Adrenal gland (tissue), 12 donors: ENCODE results near the gene RICTOR. TPM values are rescaled to one million over a fixed set of nuclear protein-coding genes. Genes with fewer than 3 reads are reported as not detected.

Experiments used
- DNase-seq, 7 donors: peaks; one replicate each; pipeline ENCODE4 v3.0.0-alpha.2; 2019 to 2020
- H3K27ac ChIP-seq, 5 donors: fragments of 200-600 bp; sonication (generic) in 4 of 5; 1 replicate in 3 of 5; 2 replicates in 2 of 5; pipeline versions ENCODE4 v1.5.1 to v1.8.0; 2016 to 2020; ENCODE audit warnings: mild to moderate bottlenecking in 1 of 5
- H3K27me3 ChIP-seq: fragments of 200-600 bp; 2 replicates; pipeline ENCODE4 v1.8.0; 2021
- H3K36me3 ChIP-seq, 2 donors: fragments of 200-600 bp; replicated peaks in 1 of 2; 1 replicate in 1 of 2; 2 replicates in 1 of 2; pipeline versions ENCODE4 v1.5.1 to v1.8.0; 2018 to 2022
- H3K4me1 ChIP-seq, 2 donors: fragments of 200-600 bp; replicated peaks in 1 of 2; 1 replicate in 1 of 2; 2 replicates in 1 of 2; pipeline versions ENCODE4 v1.5.1 to v1.8.0; 2018 to 2021
- H3K4me3 ChIP-seq, 4 donors: fragments of 200-600 bp; sonication (generic) in 3 of 4; one replicate each; pipeline ENCODE4 v1.5.1; 2016 to 2018
- H3K9me3 ChIP-seq, 3 donors: fragments of 200-600 bp; sonication (generic) in 1 of 3; replicated peaks in 1 of 3; 1 replicate in 2 of 3; 2 replicates in 1 of 3; pipeline versions ENCODE4 v1.5.1 to v1.8.0; 2016 to 2021
- POLR2A ChIP-seq, 2 donors: fragments of 450-650 bp; IDR thresholded peaks; one replicate each; pipeline ENCODE4 v1.6.1; 2017; ENCODE audit warnings: antibody characterized with exemption in 2 of 2, mild to moderate bottlenecking in 2 of 2, moderate library complexity in 1 of 2
- WGBS, 4 donors: extraction: QIAGEN DNeasy Blood & Tissue Kit in 2 of 4; methylation state at CpG; one replicate each; pipeline versions ENCODE4 v1.1.5 to v1.1.7; 2013 to 2017; 5-methylcytosine and 5-hydroxymethylcytosine counted together
- intact Hi-C, 2 donors: fragments of 100-400 bp; cut with DNase I; formaldehyde crosslinking; loops; one replicate each; pipeline versions ENCODE4 v1.14.1 to v1.15.0; 2022 to 2023
- polyA plus RNA-seq, 3 donors: library from polyadenylated mRNA; stranded (reverse); fragments of 200-250 nt in 2 of 3; fragments of 350-450 nt in 1 of 3; fragmentation: Illumina TruSeq in 1 of 3; extraction: RNeasy Lipid Tissue Mini Kit (QIAGEN cat#74804) in 1 of 3; gene quantifications; one replicate each; pipeline ENCODE4 v1.2.3, GENCODE V29; 2013 to 2014
- total RNA-seq, 9 donors: library from RNA; depleted of rRNA in 4 of 9; stranded (reverse); fragments of >200 nt in 4 of 9; fragments of 120-200 nt in 1 of 9; fragmentation: NEBNext Ultra II Directional in 1 of 9; extraction: Animal tissue kit (Norgen Biotek cat#: 25700) in 1 of 9; gene quantifications; one replicate each; pipeline versions ENCODE4 v1.1.0 to v1.2.4, GENCODE V29; 2013 to 2023
- TF ChIP-seq, protein P1 (sequence below), 6 experiments: fragments of 450-650 bp in 4 of 6; fragments of 200-600 bp in 2 of 6; sonication (generic) in 1 of 6; IDR thresholded peaks; 1 replicate in 5 of 6; 2 replicates in 1 of 6; pipeline versions ENCODE4 v1.5.1 to v1.8.0; 2016 to 2021; ENCODE audit warnings: antibody characterized with exemption in 6 of 6, mild to moderate bottlenecking in 2 of 6, moderate library complexity in 1 of 6
- donor health status: healthy with polysubstance abuse.
- donor health status: Bipolar disorder and iron deficiency.
- donor health status: DM: yes; HTN: yes; CAD: no.
- donor health status: DM: no; HTN: no; CAD: no.
- donor health status: DM: no; HTN: no; CAD: no.
- donor health status: DM: yes; HTN: yes; CAD: no.

The RICTOR gene
- total and polyA plus RNA-seq, 12 donors: 4.7 to 44.7 (median 21.7) TPM

DNA sequence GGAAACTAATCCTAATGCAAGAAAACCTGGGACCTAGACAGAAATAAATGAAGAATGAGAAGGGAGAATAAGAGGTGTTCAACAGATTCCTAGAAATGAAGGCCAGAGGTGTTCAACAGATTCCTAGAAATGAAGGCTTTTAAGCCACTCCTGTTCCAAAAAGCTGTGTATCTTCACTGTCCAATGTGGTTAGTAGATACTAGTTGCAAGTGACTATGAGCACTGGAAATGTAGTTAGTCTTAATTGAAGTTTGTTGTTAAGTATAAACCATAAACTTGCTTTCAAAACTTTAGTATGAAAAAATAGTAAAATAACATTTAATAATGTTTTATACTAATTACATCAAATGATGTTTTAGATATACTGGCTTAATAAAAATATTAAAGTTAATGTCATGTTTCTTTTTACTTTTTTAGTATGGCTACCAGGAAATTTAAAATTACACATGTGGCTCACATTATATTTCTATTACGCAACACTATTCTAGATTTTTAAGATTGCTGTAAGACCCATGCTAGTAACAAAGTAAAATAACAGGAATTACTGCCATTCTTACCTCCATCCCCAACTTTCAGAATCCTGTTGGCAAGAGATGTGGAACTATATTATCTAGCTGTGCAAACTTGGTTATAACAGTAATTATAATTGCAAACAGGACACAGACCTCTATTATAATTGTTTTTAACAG is 57.5 kb downstream of the RICTOR start:
- no peaks in the 10 kb centered on the region for H3K36me3 ChIP-seq
- DNase-seq: no peak
- H3K27me3 ChIP-seq: no peaks in the 10 kb centered on the region
- H3K9me3 ChIP-seq: no peaks in the 10 kb centered on the region
- WGBS, 4 donors: 96 to 98% (median 97%) methylated on average over 1 of the region's 1 CpG
- no peak overlapping the region for H3K4me3 ChIP-seq
- TF ChIP-seq POLR2A (IDR thresholded peaks at IDR 0.05): no peak
- TF ChIP-seq, protein P1, sequence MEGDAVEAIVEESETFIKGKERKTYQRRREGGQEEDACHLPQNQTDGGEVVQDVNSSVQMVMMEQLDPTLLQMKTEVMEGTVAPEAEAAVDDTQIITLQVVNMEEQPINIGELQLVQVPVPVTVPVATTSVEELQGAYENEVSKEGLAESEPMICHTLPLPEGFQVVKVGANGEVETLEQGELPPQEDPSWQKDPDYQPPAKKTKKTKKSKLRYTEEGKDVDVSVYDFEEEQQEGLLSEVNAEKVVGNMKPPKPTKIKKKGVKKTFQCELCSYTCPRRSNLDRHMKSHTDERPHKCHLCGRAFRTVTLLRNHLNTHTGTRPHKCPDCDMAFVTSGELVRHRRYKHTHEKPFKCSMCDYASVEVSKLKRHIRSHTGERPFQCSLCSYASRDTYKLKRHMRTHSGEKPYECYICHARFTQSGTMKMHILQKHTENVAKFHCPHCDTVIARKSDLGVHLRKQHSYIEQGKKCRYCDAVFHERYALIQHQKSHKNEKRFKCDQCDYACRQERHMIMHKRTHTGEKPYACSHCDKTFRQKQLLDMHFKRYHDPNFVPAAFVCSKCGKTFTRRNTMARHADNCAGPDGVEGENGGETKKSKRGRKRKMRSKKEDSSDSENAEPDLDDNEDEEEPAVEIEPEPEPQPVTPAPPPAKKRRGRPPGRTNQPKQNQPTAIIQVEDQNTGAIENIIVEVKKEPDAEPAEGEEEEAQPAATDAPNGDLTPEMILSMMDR (IDR thresholded peaks at IDR 0.05): no peak
- intact Hi-C loops: loop anchor here in 1 of 2 donors (10.0 kb wide), 1 partner anchor 48 kb away; no protein-coding TSS in a partner anchor
- H3K4me1 ChIP-seq: peaks cover 11 to 22% of the 10 kb centered on the region in 2 donors
- peak overlapping the region in 1 of 5 donors; percentile 15 for H3K27ac ChIP-seq

- no peak for TF ChIP-seq POLR2A (IDR thresholded peaks at IDR 0.05)
- TF ChIP-seq, protein P1 (IDR thresholded peaks at IDR 0.05): no peak
- H3K27ac ChIP-seq: peak overlapping the region in 3 of 5 donors; percentile 35 to 62 (median 48)
- intact Hi-C loops: loop anchor here in 1 of 2 donors (10.0 kb wide), 1 partner anchor 49 kb away; no protein-coding TSS in a partner anchor
- peaks cover 11 to 18% of the 10 kb centered on the region in 2 donors for H3K4me1 ChIP-seq
- no peaks in the 10 kb centered on the region for H3K9me3 ChIP-seq
- DNase-seq: peak in 3 of 7 donors; percentile 22 to 29 (median 27)
- H3K4me3 ChIP-seq: no peak overlapping the region
- H3K36me3 ChIP-seq: no peaks in the 10 kb centered on the region
- H3K27me3 ChIP-seq: no peaks in the 10 kb centered on the region
- 69 to 75% (median 74%) methylated on average over 4 of the region's 4 CpGs for WGBS, 4 donors
These were observed 58.2 kb downstream of the RICTOR start for GRCh38 chr5:39015743-39016586.

DNA sequence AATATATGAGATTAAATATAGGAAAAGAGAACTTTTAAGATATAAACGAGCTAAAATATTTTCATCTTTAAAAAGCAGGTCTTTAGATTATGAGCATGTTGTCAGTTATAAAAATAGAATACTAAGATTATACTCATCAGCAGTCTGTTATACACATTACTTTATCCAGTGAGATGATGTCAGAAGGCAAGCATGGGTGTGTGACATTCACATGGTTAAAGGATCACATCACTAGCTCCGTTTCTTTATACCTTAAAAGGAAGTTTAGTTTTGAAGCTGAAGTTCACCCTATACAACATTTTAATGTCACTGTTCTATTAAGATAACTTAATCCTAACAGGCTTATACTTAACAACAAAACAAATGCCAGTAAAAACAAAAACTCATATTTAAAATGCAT is 59.6 kb downstream of the RICTOR start:
- H3K27ac ChIP-seq: no peak overlapping the region
- intact Hi-C loops: loop anchor here in 1 of 2 donors (10.0 kb wide), 1 partner anchor 50 kb away; no protein-coding TSS in a partner anchor

More for the DNA sequence above, 59.6 kb downstream of the RICTOR start:
- H3K36me3 ChIP-seq: no peaks in the 10 kb centered on the region
- WGBS, 4 donors: 54 to 65% (median 61%) methylated on average over 2 of the region's 2 CpGs
- no peak overlapping the region for H3K4me3 ChIP-seq
- H3K9me3 ChIP-seq: no peaks in the 10 kb centered on the region
- peaks cover 11 to 18% of the 10 kb centered on the region in 2 donors for H3K4me1 ChIP-seq
- DNase-seq: no peak
- H3K27me3 ChIP-seq: no peaks in the 10 kb centered on the region
- TF ChIP-seq, protein P1 (IDR thresholded peaks at IDR 0.05): no peak
- no peak for TF ChIP-seq POLR2A (IDR thresholded peaks at IDR 0.05)
